Skeletal muscle tissue (tissue), 4 donors: ENCODE measurements around the gene DAB1. TPM values are rescaled to one million over a fixed set of nuclear protein-coding genes. Genes with fewer than 3 reads are reported as not detected.
A peak's percentile ranks its signal among the peaks of the same experiment; 100 is the strongest.

ENCODE experiments used
- H3K27ac ChIP-seq: one replicate; pipeline ENCODE4 v1.7.0; 2013; ENCODE audit warnings: mild to moderate bottlenecking, low read depth, low read length, inconsistent platforms
- H3K27me3 ChIP-seq, 3 donors: one replicate each; pipeline ENCODE4 v1.7.0; 2013; ENCODE audit warnings: low read length in 3 of 3; ENCODE audit not compliant: control insufficient read depth in 3 of 3, insufficient read depth in 3 of 3
- H3K36me3 ChIP-seq, 3 donors: one replicate each; pipeline ENCODE4 v1.7.0; 2013; ENCODE audit warnings: low read length in 3 of 3; ENCODE audit not compliant: control insufficient read depth in 3 of 3, insufficient read depth in 3 of 3
- H3K4me1 ChIP-seq, 3 donors: one replicate each; pipeline ENCODE4 v1.7.0; 2013; ENCODE audit warnings: low read length in 3 of 3, mild to moderate bottlenecking in 3 of 3; ENCODE audit not compliant: control insufficient read depth in 3 of 3, insufficient read depth in 3 of 3
- H3K4me3 ChIP-seq, 3 donors: one replicate each; pipeline ENCODE4 v1.7.0; 2013; ENCODE audit warnings: low read length in 3 of 3
- H3K9ac ChIP-seq, 3 donors: one replicate each; pipeline ENCODE4 v1.7.0; 2013; ENCODE audit warnings: low read length in 3 of 3, mild to moderate bottlenecking in 3 of 3, moderate library complexity in 2 of 3, low read depth in 1 of 3
- H3K9me3 ChIP-seq, 3 donors: one replicate each; pipeline ENCODE4 v1.7.0; 2013; ENCODE audit warnings: low read length in 3 of 3; ENCODE audit not compliant: control insufficient read depth in 3 of 3
- total RNA-seq: library from RNA; depleted of rRNA; stranded (reverse); fragments of >200 nt; gene quantifications from one replicate; pipeline ENCODE4 v1.2.3, GENCODE V29; 2014
- donor health status: Osteomylitis.

The DAB1 gene
- total RNA-seq, 1 donor from 2014 or later, result 1.6 TPM

DNA sequence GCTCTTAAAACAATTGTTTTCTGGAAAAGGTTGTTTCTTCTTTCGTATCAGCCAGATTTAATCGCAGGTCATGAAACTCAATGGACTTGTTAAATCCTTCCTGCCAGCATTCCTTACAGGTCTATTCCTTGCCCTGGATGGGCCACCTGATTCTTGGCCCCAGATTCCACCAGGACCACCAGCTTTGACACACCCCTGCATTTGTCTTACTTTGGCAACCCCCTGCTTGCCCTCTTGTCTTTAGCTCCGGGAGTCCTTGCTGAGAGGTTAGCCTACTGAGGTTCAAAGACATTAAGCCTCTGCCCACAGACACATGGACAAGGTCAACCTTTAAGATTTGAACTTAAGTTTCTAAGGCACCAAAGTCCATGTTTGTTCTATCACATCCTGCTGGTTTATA lies 27.1 kb upstream of the DAB1 start:
- no peaks in the 10 kb centered on the region for H3K36me3 ChIP-seq
- no peak overlapping the region for H3K4me3 ChIP-seq
- H3K27me3 ChIP-seq, result no peaks in the 10 kb centered on the region
- no peaks in the 10 kb centered on the region for H3K9me3 ChIP-seq
- no peaks in the 10 kb centered on the region for H3K4me1 ChIP-seq
- no peak overlapping the region for H3K9ac ChIP-seq
- H3K27ac ChIP-seq, result no peak overlapping the region

- Histone ChIP-seq H3K9me3 (no peaks in the 10 kb centered on the region), H3K27me3 (no peaks in the 10 kb centered on the region), H3K9ac (no peak overlapping the region), H3K4me1 (no peaks in the 10 kb centered on the region), H3K4me3 (no peak overlapping the region), H3K36me3 (no peaks in the 10 kb centered on the region), H3K27ac (no peak overlapping the region)
Observed at GRCh38 chr1:57447551-57447950, 23.7 kb upstream of the DAB1 start.

GRCh38 chr1:57443004-57443403 lies 19.1 kb upstream of the DAB1 start:
- Histone ChIP-seq H3K4me3 (no peak overlapping the region), H3K27ac (no peak overlapping the region)

DNA sequence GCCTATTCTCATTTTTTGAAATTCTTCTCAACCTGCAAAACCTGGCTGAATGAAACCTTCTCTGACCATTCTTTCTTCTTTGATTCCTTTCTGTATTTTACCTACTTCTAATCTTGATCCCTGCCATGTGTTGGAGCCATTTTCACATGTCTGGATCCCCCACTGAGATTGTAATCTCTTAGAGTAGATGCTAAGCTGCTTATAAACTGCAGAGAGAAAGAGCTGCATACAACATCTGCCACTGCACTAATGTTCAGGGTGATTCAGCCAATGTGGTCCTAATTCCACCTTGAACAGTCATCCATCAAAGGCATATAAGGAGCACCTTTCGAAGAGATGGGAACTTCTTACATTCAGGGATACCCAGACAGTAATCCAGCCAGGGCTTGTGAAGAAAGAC lies 16.2 kb upstream of the DAB1 start:
- Histone ChIP-seq H3K27ac (no peak overlapping the region), H3K4me3 (no peak overlapping the region), H3K36me3 (no peaks in the 10 kb centered on the region), H3K27me3 (no peaks in the 10 kb centered on the region), H3K4me1 (no peaks in the 10 kb centered on the region), H3K9ac (no peak overlapping the region), H3K9me3 (no peaks in the 10 kb centered on the region)

More at GRCh38 chr1:57443004-57443403, 19.1 kb upstream of the DAB1 start:
- Histone ChIP-seq H3K9me3 (no peaks in the 10 kb centered on the region), H3K27me3 (no peaks in the 10 kb centered on the region), H3K9ac (no peak overlapping the region), H3K4me1 (no peaks in the 10 kb centered on the region), H3K36me3 (no peaks in the 10 kb centered on the region)

- no peaks in the 10 kb centered on the region for H3K27me3 ChIP-seq
- no peaks in the 10 kb centered on the region for H3K9me3 ChIP-seq
- no peaks in the 10 kb centered on the region for H3K4me1 ChIP-seq
- no peaks in the 10 kb centered on the region for H3K36me3 ChIP-seq
- H3K27ac ChIP-seq, result no peak overlapping the region
- H3K4me3 ChIP-seq, result peak overlapping the region in 2 of 3 donors; percentile 45 to 48
- peak overlapping the region in 2 of 3 donors; percentile 54 to 59 for H3K9ac ChIP-seq
Observed at GRCh38 chr1:57431400-57431799, 7.5 kb upstream of the DAB1 start.

- Histone ChIP-seq H3K36me3 (no peaks in the 10 kb centered on the region), H3K27ac (no peak overlapping the region), H3K4me1 (peaks cover 11 to 22% (median 18%) of the 10 kb centered on the region in 3 donors), H3K27me3 (peaks cover 44 to 54% (median 47%) of the 10 kb centered on the region in 3 donors), H3K9me3 (no peaks in the 10 kb centered on the region), H3K4me3 (peak overlapping the region; percentile 51 to 69 (median 64)), H3K9ac (peak overlapping the region in 2 of 3 donors; percentile 50 to 64)
Observed at GRCh38 chr1:57424231-57425027, 569 bp upstream of the DAB1 start.

- Histone ChIP-seq H3K9me3 (no peaks in the 10 kb centered on the region), H3K9ac (no peak overlapping the region), H3K27ac (no peak overlapping the region), H3K4me3 (peak overlapping the region in 1 of 3 donors; percentile 42), H3K27me3 (peaks cover 44 to 54% (median 53%) of the 10 kb centered on the region in 3 donors), H3K4me1 (peaks cover 11 to 22% (median 18%) of the 10 kb centered on the region in 3 donors), H3K36me3 (no peaks in the 10 kb centered on the region)
Observed at GRCh38 chr1:57423135-57423655, 665 bp downstream of the DAB1 start.

GRCh38 chr1:57422271-57423134 lies 1.4 kb downstream of the DAB1 start:
- Histone ChIP-seq H3K27me3 (peaks cover 44 to 58% (median 55%) of the 10 kb centered on the region in 3 donors), H3K9ac (no peak overlapping the region), H3K9me3 (no peaks in the 10 kb centered on the region)

DNA sequence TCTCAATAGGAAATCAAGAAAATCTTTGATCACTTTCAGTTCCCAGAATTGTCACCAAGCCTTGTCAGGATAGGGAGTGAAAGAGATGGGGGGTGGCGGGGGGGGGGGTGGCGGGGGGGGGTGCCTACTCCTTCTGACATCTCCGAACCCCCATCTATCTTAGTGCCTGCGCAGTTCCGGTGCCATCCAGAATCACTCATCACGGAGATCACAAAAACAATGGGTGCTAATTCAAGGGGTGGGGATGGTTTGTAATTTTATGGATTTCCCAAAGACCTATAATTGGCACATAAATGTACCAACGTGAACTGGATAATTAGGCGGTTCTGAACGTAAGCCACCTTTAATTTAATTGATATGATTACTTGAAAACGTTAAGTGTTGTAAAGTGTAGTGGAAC lies 2.1 kb downstream of the DAB1 start:
- H3K4me1 ChIP-seq, result peaks cover 11 to 22% (median 18%) of the 10 kb centered on the region in 3 donors
- peaks cover 44 to 58% (median 55%) of the 10 kb centered on the region in 3 donors for H3K27me3 ChIP-seq
- no peaks in the 10 kb centered on the region for H3K36me3 ChIP-seq
- H3K27ac ChIP-seq, result no peak overlapping the region
- no peak overlapping the region for H3K9ac ChIP-seq
- no peaks in the 10 kb centered on the region for H3K9me3 ChIP-seq
- H3K4me3 ChIP-seq, result no peak overlapping the region

More at GRCh38 chr1:57422271-57423134, 1.4 kb downstream of the DAB1 start:
- H3K4me3 ChIP-seq, result peak overlapping the region in 2 of 3 donors; percentile 7 to 24
- no peaks in the 10 kb centered on the region for H3K36me3 ChIP-seq
- no peak overlapping the region for H3K27ac ChIP-seq
- peaks cover 11 to 22% (median 18%) of the 10 kb centered on the region in 3 donors for H3K4me1 ChIP-seq
